Activated naive CD8-positive, alpha-beta T cell treated with anti-CD3 and anti-CD28 coated beads, Interleukin-2, amount 10 ng/mL, durations not matched to agents 7 days and 5 days (primary cell): ENCODE results near the gene RMND5A. TPM values are rescaled to one million over a fixed set of nuclear protein-coding genes. Genes with fewer than 3 reads are reported as not detected.
A peak's percentile ranks its signal among the peaks of the same experiment; 100 is the strongest.
"Not testable (repeated sequence)": the region's sequence is repeated elsewhere in the genome, so short reads cannot be mapped to it uniquely, and the experiment has no call there.

Source experiments
- ATAC-seq: fragments of 150-1000 bp; cut with Tn5 transposase; one replicate; pipeline ENCODE4 v1.10.0; 2021; ENCODE audit warnings: low read depth, moderate library complexity
- POLR2A ChIA-PET: fragments of 350-600 bp; sonication (Branson Sonifier 250); formaldehyde crosslinking; loops from one replicate; lab custom pipeline; 2021; ENCODE audit warnings: antibody characterized with exemption; lab: Charles Lee
- DNase-seq: peaks from one replicate; pipeline ENCODE4 v3.0.0; 2021
- H3K27ac Mint-ChIP-seq: one replicate; pipeline ENCODE4 v1.8.0; 2022; ENCODE audit warnings: mild to moderate bottlenecking, mixed read lengths
- H3K27me3 Mint-ChIP-seq: one replicate; pipeline ENCODE4 v1.8.0; 2022; ENCODE audit warnings: mild to moderate bottlenecking, moderate library complexity, mixed read lengths
- H3K36me3 Mint-ChIP-seq: one replicate; pipeline ENCODE4 v1.8.0; 2021; ENCODE audit warnings: mild to moderate bottlenecking, mixed read lengths
- H3K4me1 Mint-ChIP-seq: one replicate; pipeline ENCODE4 v1.8.0; 2021; ENCODE audit warnings: mixed read lengths
- H3K4me3 Mint-ChIP-seq: one replicate; pipeline ENCODE4 v1.8.0; 2022; ENCODE audit warnings: mild to moderate bottlenecking, moderate library complexity, mixed read lengths
- H3K9me3 Mint-ChIP-seq: one replicate; pipeline ENCODE4 v1.8.0; 2021; ENCODE audit warnings: mixed read lengths
- total RNA-seq, 2 experiments: library from RNA; stranded (reverse); gene quantifications; one replicate each; pipeline ENCODE4 v1.2.3, GENCODE V29; 2021

The RMND5A gene, protein sequence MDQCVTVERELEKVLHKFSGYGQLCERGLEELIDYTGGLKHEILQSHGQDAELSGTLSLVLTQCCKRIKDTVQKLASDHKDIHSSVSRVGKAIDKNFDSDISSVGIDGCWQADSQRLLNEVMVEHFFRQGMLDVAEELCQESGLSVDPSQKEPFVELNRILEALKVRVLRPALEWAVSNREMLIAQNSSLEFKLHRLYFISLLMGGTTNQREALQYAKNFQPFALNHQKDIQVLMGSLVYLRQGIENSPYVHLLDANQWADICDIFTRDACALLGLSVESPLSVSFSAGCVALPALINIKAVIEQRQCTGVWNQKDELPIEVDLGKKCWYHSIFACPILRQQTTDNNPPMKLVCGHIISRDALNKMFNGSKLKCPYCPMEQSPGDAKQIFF
- total RNA-seq = 10 to 100 TPM; 36.1 to 42.1 TPM

DNA sequence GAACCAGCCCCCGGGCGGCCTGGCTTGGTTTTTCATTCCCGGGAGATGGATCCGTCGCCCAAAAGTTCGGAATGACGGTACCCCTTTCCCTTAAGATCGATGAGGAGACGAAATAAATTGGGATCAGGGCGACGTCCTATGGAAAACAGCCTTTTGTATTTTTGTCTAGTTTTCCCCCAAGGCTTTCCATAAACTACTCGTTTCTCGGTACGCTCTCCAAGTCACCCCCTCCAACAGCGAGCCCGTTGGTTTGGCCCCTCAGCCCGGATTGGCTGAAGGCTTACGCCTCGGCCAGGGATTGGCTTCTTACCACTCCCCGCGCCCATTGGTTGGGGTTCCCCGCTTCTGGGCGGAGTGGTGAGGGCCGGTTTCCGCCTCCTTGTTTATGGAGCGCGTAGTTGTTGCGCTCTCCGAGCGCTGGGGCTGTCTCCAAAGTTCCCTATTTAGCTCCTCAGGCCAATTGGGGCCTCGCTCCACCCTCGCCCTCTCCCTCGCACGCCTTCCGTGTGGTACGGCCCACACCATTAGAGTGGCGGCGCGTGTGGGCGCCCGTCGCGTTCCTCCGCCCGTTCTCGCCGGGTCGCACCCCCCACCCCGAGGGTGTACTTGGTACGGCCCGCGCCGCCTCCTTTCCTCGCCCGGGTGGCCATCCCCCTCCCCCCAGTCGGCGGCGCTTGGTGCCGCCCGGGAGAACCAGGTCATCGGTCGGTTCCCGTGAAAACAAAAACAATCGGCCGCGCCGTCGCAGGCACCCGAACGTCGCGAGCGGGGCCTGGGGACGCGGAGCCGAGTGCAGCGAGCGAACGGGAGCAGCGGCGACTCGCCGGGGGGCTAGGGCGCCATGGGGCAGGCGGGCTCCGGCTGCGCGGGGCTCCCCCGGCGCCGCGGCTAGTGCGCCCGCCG, at the start of gene RMND5A:
Gene RMND5A, plus strand, starts transcription at position 655 of the 903 bp plus-strand sequence. CDS start 377 bp downstream, outside the sequence.
- peak within 1 kb of the TSS; percentile 87 for H3K27ac Mint-ChIP-seq
- H3K36me3 Mint-ChIP-seq, POLR2A ChIA-PET, H3K27me3 Mint-ChIP-seq, H3K4me1 Mint-ChIP-seq, H3K9me3 Mint-ChIP-seq: not testable (repeated sequence)
- H3K4me3 Mint-ChIP-seq = peak within 1 kb of the TSS; percentile 90
- ATAC-seq (peak; percentile 93), DNase-seq (peak; percentile 95)

DNA sequence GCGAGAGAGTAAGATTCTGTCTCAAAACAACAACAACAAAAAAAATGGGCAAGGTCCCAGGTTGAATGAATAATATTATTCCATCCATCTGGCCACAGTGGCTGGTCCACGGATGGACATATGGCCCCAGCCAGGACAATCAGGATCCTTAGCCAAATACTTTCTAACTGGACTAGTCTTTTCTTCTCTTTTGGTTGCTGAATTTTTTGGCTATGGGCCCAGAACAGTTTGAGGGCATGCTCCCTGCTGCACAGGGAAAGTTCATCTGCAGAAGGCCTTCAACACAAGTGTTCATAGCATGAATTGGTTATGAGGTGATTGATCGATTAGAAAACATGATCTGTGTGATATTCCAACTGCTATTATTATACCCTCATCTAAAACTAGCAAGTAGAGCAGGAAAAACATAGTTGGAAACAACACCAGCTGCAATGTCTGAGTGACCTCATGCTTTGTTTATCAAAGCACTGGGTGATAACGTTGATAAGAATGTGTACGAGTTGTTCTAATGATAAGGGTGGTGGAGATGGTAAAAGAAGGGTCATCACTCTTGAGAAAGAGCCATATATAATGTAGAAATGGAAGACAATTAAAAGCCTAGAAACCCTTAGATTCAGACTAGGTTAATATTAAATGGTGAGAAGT, 48.6 kb upstream of the RMND5A start:
- Mint-ChIP-seq H3K4me3 (no peak overlapping the region), H3K27ac (no peak overlapping the region), H3K9me3 (peaks cover 7% of the 10 kb centered on the region), H3K36me3 (peaks cover 8% of the 10 kb centered on the region), H3K27me3 (peaks cover 2% of the 10 kb centered on the region), H3K4me1 (no peaks in the 10 kb centered on the region)
- POLR2A ChIA-PET = no interaction called here
- no peak for ATAC-seq
- DNase-seq = no peak

DNA sequence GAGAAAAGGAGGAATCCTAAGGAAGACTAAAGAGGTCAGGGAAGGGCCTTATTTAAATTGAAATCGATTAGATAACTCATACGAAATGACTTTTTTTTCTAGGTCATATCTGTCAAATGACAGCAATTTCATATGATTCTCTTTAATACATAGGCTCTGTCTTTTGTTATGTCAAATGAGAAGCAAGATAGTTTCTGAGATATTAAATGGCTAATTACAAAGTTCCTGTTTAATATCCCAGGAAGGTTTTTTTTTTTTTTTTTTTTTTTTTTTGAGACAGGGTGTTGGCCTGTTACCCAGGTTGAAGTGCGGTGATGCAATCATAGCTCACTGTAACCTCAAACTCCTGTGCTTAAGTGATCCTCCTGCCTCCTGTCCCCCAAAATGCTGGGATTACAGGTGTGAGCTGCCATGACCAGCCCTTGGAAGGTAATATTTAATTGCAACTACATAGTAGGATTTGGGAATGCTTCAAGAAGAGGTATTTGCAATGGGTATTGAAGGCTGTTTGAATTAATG, 48.0 kb upstream of the RMND5A start:
- Mint-ChIP-seq H3K27ac (no peak overlapping the region), H3K4me3 (no peak overlapping the region), H3K27me3 (peaks cover 2% of the 10 kb centered on the region), H3K36me3 (peaks cover 8% of the 10 kb centered on the region), H3K4me1 (no peaks in the 10 kb centered on the region), H3K9me3 (peaks cover 7% of the 10 kb centered on the region)
- POLR2A ChIA-PET = no interaction called here
- DNase-seq (no peak), ATAC-seq (no peak)

DNA sequence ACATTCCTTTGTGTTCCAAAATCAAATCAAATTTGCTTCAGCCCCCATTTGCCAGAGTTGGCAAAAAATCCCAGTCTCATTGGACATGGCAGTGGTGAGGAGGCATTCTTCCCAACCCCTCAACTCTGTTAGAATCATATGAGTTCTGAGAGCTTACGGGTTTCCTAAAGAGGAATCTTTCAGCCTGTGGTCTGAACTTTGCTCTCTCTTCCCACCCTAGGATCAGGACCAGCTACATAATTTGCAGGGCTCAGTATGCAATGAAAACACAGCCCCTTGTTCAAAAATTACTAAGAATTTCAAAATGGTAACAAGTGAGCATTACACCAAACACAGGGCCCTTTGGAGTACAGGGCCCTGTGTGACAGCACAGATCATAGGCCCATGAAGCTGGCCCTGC, 47.1 kb upstream of the RMND5A start:
- Mint-ChIP-seq H3K27me3 (no peaks in the 10 kb centered on the region), H3K36me3 (peaks cover 2% of the 10 kb centered on the region), H3K4me3 (no peak overlapping the region), H3K4me1 (no peaks in the 10 kb centered on the region), H3K27ac (no peak overlapping the region), H3K9me3 (peaks cover 4% of the 10 kb centered on the region)
- ATAC-seq = no peak
- no peak for DNase-seq
- POLR2A ChIA-PET = no interaction called here

DNA sequence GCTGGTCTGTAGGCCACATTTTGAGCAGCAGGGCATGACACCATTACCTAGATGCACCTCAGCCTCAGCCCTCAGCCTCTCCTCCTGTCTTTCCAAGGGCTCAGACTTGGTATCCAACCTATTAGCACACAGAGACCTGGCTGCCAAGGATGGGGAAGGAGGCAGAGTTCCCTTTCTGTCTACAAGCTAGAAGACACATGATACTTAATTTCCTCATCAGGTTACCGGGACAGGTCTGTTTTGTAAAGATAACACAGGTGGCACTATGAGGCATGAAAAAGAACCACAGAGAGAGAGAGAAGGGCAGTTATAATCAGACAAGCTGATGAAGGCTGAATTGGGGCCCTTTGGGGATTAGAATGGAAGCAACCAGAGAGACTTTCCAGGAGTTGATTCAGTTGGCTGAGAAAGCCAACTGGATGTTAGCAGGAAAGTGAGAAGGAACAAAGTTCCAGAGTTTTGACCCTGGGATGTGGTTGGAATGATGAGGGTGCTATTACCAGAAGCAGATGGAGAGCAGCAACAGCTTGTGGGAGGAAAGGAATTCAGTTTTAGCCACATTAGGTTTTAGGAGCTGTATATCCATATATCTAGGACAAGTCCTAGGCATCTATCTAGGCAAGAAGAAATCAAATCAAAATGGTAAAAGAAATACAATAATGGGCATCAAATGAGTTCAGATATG, 46.0 kb upstream of the RMND5A start:
- no peak for ATAC-seq

DNA sequence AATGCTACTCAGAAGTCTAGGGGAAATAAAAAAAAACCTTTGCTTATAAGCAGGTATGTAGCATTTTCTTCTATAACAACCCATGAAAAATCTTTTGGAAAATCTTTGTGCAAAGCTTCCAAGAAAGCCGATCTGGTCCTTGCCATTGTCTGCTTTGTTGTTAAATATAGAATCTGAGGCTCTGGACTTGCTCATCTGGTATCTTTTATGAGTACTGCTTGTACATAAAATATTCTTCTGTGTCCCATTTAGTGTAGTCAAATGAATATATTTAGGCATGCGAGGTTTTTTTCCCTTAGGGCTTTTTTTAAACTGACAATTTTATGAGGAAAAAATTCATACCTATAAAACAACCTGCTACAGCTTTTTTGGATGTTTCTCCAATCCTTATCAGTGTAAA, 45.0 kb upstream of the RMND5A start:
- DNase-seq (no peak), ATAC-seq (no peak)
- H3K27ac Mint-ChIP-seq = no peak overlapping the region
- no peaks in the 10 kb centered on the region for H3K4me1 Mint-ChIP-seq
- peaks cover 3% of the 10 kb centered on the region for H3K36me3 Mint-ChIP-seq
- no peak overlapping the region for H3K4me3 Mint-ChIP-seq
- no peaks in the 10 kb centered on the region for H3K9me3 Mint-ChIP-seq
- POLR2A ChIA-PET = no interaction called here
- H3K27me3 Mint-ChIP-seq = no peaks in the 10 kb centered on the region

More for the DNA sequence above, 46.0 kb upstream of the RMND5A start:
- POLR2A ChIA-PET = no interaction called here
- DNase-seq = no peak
- H3K36me3 Mint-ChIP-seq = peaks cover 3% of the 10 kb centered on the region
- H3K4me3 Mint-ChIP-seq = no peak overlapping the region
- no peaks in the 10 kb centered on the region for H3K4me1 Mint-ChIP-seq
- no peaks in the 10 kb centered on the region for H3K27me3 Mint-ChIP-seq
- no peak overlapping the region for H3K27ac Mint-ChIP-seq
- peaks cover 2% of the 10 kb centered on the region for H3K9me3 Mint-ChIP-seq

DNA sequence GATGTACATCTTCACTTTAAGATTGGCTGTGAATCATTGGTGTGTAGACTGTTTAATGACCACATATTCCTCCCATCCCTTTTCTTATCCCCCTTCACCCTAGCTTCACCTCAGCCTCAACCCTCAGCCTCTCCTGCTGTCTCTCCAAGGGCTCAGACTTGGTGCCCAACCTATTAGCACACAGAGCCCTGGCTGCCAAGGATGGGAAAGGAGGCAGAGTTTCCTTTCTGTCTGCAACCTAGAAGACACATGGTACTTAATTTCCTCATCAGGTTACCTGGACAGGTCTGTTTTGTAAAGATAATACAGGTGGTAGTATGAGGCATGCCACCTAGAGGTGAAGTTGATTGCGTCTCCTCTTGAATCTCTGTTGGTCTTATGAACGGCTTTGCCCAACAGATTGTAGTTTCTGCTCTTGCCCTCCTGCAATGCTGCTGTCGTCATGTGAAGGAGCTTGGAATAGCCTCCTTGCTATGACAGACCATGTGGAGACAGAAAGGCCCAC, 44.5 kb upstream of the RMND5A start:
- no peak overlapping the region for H3K4me3 Mint-ChIP-seq
- H3K27ac Mint-ChIP-seq = no peak overlapping the region
- POLR2A ChIA-PET = no interaction called here
- H3K9me3 Mint-ChIP-seq = no peaks in the 10 kb centered on the region
- ATAC-seq = no peak
- H3K27me3 Mint-ChIP-seq = no peaks in the 10 kb centered on the region
- no peaks in the 10 kb centered on the region for H3K4me1 Mint-ChIP-seq
- DNase-seq = no peak
- H3K36me3 Mint-ChIP-seq = peaks cover 3% of the 10 kb centered on the region

DNA sequence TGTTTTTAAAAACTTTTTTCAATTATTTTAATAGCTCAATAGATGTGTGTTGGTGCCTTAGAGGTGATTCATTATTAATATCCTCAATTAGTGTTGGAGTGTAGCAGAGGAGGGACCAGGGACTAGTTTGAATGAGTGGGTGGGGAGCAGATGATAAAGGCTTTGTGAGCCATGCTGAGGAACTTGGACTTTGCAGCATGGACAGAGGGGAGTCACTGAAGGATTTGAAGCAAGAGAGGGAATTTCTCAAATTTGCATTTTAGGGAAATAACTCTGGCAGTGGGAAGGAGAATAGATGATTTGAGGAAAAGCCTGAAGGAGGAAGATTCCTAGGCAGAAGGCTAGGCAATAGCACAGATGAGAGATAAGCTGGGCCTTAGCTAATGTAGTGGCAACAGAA, 42.3 kb upstream of the RMND5A start:
- Mint-ChIP-seq H3K27me3 (no peaks in the 10 kb centered on the region), H3K27ac (no peak overlapping the region), H3K36me3 (peaks cover 3% of the 10 kb centered on the region), H3K9me3 (no peaks in the 10 kb centered on the region), H3K4me1 (no peaks in the 10 kb centered on the region), H3K4me3 (no peak overlapping the region)
- DNase-seq = no peak
- POLR2A ChIA-PET = no interaction called here
- ATAC-seq = no peak

DNA sequence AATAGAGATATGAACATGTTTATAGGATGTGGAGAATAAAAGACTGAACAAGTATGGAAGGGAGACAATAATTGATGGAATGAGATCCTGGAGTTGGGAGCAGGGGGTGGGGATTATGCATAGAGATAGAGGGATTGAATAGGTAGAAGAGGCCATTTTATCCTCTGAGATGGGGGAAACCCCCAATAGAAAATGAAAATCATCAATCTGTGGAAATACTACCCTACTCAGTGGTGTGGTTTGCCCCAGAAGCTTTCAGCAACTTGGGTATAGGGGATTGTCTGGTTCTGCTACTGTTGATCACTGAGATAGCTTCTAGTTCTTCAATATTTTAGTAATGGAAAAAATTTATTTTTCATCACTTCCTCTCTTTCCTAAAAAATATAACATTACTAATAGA, 41.1 kb upstream of the RMND5A start:
- ATAC-seq = no peak

DNA sequence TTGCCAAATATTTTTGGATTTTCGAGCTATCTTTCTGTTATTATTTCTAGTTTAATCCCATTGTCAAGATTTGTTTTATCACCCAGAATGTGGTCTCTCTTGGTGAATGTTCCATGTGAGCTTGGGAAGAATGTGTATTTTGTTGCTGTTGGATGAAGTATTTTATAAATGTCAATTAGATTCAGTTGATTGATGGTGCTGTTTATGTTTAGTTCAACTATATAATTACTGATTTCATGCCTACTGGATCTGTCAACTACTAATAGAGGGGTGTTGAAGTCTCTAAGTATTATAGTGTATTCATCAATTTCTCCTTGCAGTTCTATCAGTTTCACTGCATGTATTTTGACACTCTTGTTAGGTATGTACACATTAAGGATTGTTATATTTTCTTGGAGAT, 34.7 kb upstream of the RMND5A start:
- peaks cover 1% of the 10 kb centered on the region for H3K9me3 Mint-ChIP-seq
- POLR2A ChIA-PET = no interaction called here
- no peak for DNase-seq

More for the DNA sequence above, 41.1 kb upstream of the RMND5A start:
- Mint-ChIP-seq H3K36me3 (peaks cover 3% of the 10 kb centered on the region), H3K27me3 (no peaks in the 10 kb centered on the region), H3K9me3 (no peaks in the 10 kb centered on the region), H3K4me3 (no peak overlapping the region), H3K27ac (no peak overlapping the region), H3K4me1 (no peaks in the 10 kb centered on the region)
- POLR2A ChIA-PET = no interaction called here
- DNase-seq = no peak

DNA sequence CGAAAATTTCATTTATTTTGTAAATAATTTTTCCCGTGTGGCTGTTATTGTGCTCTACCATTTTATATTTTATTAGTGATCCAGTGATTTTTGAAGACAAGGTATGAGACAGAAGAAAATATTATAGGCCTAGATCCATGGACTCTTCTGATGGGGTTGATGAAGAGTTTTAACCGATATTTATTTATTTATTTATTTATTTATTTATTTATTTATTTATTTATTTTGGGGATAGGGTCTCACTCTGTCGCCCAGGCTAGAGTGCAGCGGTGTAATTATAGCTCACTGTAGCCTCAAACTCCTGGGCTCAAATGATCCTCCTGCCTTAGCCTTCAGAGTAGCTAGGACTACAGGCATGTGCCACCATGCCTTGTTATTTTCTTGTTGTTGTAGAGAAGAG, 33.6 kb upstream of the RMND5A start:
- no peak for ATAC-seq
- Mint-ChIP-seq H3K4me3 (no peak overlapping the region), H3K4me1 (no peaks in the 10 kb centered on the region), H3K27ac (no peak overlapping the region), H3K27me3 (no peaks in the 10 kb centered on the region), H3K36me3 (peaks cover 6% of the 10 kb centered on the region), H3K9me3 (peaks cover 2% of the 10 kb centered on the region)
- DNase-seq = no peak
- POLR2A ChIA-PET = no interaction called here

More for the DNA sequence above, 34.7 kb upstream of the RMND5A start:
- H3K4me1 Mint-ChIP-seq = no peaks in the 10 kb centered on the region
- no peak overlapping the region for H3K4me3 Mint-ChIP-seq
- no peak for ATAC-seq
- no peak overlapping the region for H3K27ac Mint-ChIP-seq
- no peaks in the 10 kb centered on the region for H3K27me3 Mint-ChIP-seq
- peaks cover 6% of the 10 kb centered on the region for H3K36me3 Mint-ChIP-seq

DNA sequence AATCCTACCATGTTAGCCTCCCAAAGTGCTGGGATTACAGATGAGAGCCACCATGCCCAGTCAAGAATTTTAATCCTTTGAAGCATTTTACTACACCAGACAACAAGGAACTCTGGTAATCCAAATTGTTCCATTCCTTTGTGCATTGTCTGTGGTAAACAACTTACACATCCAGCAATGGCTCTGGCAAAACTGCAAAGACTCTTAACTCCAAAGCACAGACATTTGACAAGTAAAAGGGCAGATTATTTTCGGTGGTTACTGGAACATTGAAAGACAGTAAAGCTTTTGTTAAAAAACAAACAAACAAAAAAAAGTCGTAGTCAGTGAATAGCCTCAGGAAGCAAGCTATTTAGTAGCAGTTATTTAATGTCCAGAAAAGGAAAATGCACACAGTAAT, 33.2 kb upstream of the RMND5A start:
- Mint-ChIP-seq H3K27ac (no peak overlapping the region), H3K27me3 (no peaks in the 10 kb centered on the region), H3K36me3 (peaks cover 7% of the 10 kb centered on the region), H3K9me3 (peaks cover 2% of the 10 kb centered on the region), H3K4me1 (no peaks in the 10 kb centered on the region), H3K4me3 (no peak overlapping the region)
- no peak for DNase-seq
- no peak for ATAC-seq
- POLR2A ChIA-PET = no interaction called here
